NCI-H1105 (cell line): ENCODE measurements around the gene ZBED6.

ENCODE experiments used
- DNase-seq: peaks from one replicate; lab custom pipeline; 2025; lab: John Stamatoyannopoulos, UW

ZBED6 gene

DNA sequence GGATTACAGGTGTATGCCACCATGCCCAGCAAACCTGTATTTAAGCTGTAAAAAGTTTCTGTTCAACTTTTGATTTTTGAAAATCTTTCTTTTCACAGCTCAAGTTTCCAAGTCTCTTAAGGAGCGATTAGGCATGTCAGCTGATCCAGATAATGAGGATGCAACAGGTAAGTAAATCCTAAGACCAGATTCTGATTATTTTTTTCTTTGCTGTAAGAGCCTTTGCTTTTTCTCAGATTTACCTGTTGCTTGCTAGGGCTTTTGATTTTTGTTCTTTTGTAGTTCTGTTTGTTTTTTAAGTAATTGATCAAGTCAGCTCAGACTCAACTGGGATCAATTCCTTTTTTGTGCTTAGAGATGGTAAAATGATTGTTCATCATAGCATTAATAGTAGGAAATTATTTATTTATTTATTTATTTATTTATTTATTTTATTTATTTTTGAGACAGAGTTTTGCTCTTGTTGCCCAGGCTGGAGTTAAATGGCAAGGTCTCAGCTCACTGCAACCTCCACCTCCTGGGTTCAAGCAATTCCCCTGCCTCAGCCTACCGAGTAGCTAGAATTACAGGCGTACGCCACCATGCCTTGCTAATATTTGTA, 44.9 kb downstream of the ZBED6 start:
- no peak for DNase-seq

DNA sequence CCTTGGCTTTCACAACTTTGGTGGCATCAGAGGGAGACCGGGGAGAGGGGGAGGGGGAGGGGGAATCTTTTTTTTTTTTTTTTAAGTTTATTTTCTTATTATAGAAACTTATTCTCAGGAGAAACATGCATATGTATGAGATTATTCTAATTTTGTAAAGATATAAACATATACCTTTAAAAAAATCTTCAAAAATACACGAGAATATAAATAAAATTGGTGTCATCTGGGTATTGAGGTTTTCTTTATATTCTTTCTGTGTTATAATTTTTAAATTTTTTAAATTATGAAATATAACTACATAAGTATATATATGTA, 47.1 kb downstream of the ZBED6 start:
- no peak for DNase-seq

DNA sequence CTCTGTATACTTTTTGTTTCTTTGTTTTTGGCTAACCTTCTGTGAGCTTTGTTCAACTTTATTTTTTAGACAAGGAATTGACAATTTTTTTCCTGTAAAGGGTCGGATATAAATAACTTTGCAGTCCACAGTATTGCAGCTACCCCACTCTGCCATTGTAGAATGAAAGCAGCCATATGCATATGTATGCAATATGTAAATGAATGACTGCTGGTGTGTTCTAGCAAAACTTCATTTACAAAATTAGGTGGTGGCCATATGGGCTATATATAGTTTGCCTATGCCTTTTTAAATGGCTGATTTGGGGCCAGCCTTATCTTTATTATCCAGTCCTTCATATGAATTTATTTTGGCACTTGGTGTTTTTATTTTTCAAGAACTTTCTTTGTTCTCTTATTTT, 48.0 kb downstream of the ZBED6 start:
- no peak for DNase-seq
